Gastroesophageal sphincter (tissue), 3 donors: ENCODE data around the gene ADAD2.
"Not testable (repeated sequence)": the region's sequence is repeated elsewhere in the genome, so short reads cannot be mapped to it uniquely, and the experiment has no call there.

Experiments used
- CTCF ChIP-seq, 4 experiments: fragments of 200-600 bp in 2 of 4; fragments of 450-650 bp in 2 of 4; sonication (generic) in 1 of 4; IDR thresholded peaks; one replicate each; pipeline ENCODE4 v1.5.1; 2017 to 2019; ENCODE audit warnings: antibody characterized with exemption in 4 of 4, mild to moderate bottlenecking in 2 of 4, moderate library complexity in 2 of 4
- EP300 ChIP-seq: sonication (generic); formaldehyde crosslinking; IDR thresholded peaks from one replicate; pipeline ENCODE4 v1.6.1; 2017; ENCODE audit warnings: antibody characterized with exemption, mild to moderate bottlenecking
- POLR2A ChIP-seq, 2 donors: fragments of 450-650 bp; IDR thresholded peaks; one replicate each; pipeline ENCODE4 v1.6.1; 2017; ENCODE audit warnings: antibody characterized with exemption in 2 of 2, mild to moderate bottlenecking in 2 of 2, moderate library complexity in 1 of 2
- POLR2AphosphoS5 ChIP-seq: sonication (generic); formaldehyde crosslinking; IDR thresholded peaks from one replicate; pipeline ENCODE4 v1.6.1; 2017; ENCODE audit warnings: antibody characterized with exemption

GRCh38 chr16:84216144-84216543, 25.2 kb downstream of the ADAD2 start:
- not testable (repeated sequence) for TF ChIP-seq EP300; CTCF (IDR thresholded peaks at IDR 0.05); POLR2AphosphoS5; POLR2A (IDR thresholded peaks at IDR 0.05)
